Kidney glomerular epithelial cell (primary cell): ENCODE results near the gene GPRC5A.
"Not testable (repeated sequence)": the region's sequence is repeated elsewhere in the genome, so short reads cannot be mapped to it uniquely, and the experiment has no call there.

Experiments
- DNase-seq: peaks from one replicate; lab custom pipeline; 2025; lab: John Stamatoyannopoulos, UW

The GPRC5A gene

DNA sequence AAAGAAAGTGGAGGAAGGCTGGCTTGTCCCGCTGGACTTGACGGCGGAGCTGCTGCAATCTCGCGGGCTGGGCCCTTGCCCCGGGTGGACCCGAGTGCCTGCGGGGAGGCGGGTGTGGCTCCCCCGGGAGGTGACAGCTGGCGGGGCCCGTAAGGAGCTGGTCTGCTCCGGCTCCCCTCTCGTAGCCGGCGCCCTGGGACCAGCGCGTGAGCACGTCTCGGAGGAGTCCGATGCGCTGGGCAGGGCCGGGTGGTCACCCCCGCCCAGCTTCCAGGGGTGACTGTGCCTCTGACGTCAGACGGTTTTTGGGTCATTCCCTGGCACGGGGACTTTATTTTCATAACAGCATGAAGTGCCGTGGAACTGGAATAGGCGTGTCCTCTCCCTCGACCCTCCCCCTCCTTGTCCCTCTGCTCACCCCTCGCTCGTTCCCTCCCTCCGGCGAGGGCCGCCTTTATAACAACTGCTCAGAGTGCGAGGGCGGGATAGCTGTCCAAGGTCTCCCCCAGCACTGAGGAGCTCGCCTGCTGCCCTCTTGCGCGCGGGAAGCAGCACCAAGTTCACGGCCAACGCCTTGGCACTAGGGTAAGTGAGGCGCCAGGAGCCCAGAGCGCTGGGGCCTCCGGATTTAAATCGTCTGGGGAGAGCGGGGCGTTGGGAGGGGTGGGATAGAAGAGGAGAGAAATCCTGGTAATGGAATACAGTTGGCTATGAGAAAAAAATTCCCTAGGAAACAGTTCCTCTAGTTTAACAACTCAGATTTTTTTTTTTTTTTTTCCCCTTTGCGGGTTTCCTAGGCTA lies at the start of gene GPRC5A:
TSS of gene GPRC5A (plus strand) at position 483 of the 801 bp plus-strand sequence. CDS start 16,688 bp downstream, outside the sequence.
- peak; percentile 78 for DNase-seq

DNA sequence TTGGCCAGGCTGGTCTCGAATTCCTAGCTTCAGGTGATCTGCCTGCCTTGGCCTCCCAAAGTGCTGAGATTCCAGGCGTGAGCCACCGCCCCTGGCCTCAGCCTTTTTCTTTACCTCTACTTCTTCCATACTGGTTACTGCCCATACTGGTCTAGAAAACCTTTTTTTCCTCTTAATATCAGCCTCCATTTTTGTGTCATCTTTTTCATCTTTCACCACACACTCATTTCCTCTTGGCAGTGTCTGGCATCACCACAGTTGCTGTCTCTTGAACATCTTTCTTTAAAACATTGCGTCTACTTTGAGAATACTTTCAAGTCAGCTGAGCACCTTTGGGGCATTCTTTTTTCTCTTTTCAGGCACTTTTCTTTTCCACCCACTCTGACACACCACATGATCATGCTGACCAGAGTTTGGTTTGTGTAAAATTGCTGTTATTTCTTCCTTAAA lies 45.5 kb upstream of the GPRC5A start:
- no peak for DNase-seq

- not testable (repeated sequence) for DNase-seq
Measured at GRCh38 chr12:12846780-12847179, 44.6 kb upstream of the GPRC5A start.

- no peak for DNase-seq
Measured at GRCh38 chr12:12853435-12853834, 37.9 kb upstream of the GPRC5A start.

DNA sequence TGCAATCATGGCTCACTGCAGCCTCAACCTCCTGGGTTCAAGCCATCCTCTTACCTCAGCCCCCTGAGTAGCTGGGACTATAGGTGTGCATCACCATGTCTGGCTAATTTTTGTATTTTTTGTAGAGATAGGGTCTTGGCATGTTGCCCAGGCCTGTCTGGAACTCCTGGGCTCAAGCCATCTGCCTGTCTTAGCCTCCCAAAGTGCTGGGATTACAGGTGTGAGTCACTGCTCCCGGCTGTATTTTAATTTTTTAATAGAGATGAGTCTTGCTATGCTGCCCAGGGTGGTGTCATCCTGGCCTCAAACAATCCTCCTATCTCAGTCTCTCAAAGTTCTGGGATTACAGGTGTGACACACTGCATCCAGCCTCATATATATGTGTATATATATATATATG lies 31.7 kb upstream of the GPRC5A start:
- no peak for DNase-seq

DNA sequence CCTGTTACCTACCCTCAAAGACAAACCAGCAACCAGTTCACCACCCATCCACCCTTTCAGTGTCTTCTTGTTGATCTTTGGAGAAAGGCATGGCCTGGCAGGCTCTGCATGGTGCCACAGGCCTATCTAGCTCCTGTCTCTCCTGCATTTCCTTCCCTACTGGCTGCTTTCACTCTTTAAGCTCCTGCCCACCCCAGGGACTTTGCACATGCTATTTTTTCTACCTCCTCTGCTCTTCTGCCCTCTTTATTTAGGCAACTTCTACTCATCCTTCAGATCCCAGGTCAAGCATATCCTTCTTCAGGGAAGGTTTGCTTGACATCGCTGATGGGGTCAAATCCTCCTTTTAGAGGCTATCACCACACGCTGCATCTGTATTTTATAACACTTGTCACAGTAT lies 27.1 kb upstream of the GPRC5A start:
- DNase-seq, result no peak

GRCh38 chr12:12868477-12869235 lies 22.7 kb upstream of the GPRC5A start:
- DNase-seq, result no peak

- peak; percentile 76 for DNase-seq
Measured at GRCh38 chr12:12870465-12870864, 20.9 kb upstream of the GPRC5A start.

- DNase-seq, result no peak
Measured at GRCh38 chr12:12871587-12872138, 19.7 kb upstream of the GPRC5A start.

- DNase-seq, result peak; percentile 80
Measured at GRCh38 chr12:12872139-12872933, 19.0 kb upstream of the GPRC5A start.

GRCh38 chr12:12872934-12873275 lies 18.5 kb upstream of the GPRC5A start:
- DNase-seq, result no peak

GRCh38 chr12:12874029-12874428 lies 17.3 kb upstream of the GPRC5A start:
- DNase-seq, result no peak

DNA sequence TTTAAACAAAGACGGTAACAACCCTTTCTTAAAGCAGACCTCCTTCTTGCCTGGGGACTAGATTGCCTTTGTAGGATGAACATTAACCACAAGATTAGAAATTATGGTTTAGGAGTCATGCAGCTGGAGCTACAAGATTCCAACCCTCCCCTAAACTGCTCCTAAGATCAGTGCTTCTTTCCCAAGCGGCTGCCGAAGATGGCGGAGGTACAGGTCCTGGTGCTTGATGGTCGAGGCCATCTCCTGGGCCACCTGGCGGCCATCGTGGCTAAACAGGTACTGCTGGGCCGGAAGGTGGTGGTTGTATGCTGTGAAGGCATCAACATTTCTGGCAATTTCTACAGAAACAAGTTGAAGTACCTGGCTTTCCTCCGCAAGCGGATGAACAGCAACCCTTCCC lies 16.1 kb upstream of the GPRC5A start:
- DNase-seq, result not testable (repeated sequence)

DNA sequence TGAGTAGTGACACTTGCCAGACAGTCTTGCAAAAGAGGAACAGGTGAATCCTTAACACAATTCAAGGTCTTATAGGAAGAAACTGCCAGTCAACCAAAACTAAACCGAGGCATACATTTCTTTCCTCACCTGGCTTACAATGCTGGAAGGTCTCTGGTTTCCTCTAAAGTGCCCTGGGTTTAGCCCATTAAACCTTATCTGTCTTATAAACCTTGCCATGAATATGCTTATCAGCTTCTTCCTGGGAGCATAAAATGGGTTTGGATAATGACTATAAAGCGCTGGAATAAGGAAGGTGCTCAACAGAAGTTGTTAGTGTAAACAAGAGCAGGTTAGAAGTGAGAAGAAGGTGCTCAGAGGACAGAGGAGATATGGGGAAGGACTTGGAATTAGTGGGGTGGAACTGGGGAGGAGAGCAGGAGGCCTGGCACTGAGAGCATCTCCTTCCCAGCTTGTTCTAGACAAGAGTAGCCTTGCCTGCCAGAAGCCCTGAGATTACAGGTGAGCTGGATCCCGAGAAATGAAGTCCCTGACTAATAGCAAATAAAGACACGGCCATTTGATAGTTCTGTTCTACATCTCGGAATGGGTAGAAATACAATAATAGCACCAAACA lies 14.1 kb upstream of the GPRC5A start:
- no peak for DNase-seq

DNA sequence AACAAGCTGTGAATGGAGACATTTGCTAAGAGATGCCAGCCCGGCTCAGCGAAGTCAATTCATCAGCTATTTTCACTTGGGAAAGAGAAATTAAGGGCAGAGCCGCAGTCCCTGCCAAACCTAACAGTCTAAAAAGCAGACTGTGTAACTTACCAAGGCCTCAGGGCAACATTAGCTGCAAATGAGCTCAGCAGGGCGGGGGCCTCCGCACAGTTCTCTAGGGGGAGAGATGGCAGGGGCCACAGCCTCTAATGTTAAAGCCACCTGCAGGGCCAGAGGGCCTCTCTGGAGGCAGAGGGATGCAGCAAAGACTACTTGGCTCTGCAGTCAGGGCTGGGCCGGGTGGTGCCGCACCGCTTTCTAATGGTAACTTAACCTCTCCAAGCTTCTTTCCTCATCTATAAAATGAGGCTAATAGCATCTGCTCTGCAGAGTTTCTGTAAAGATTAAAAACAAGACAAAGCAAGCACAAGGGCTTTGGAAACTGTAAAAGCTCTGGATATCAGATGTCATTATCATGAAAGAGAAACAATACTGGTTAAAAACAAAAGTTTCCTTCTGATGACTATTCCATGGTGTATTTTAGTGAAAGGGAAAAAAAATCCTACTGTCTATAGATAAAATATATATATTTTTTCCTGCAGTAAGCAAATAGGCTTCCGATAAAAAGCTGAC lies 13.4 kb upstream of the GPRC5A start:
- DNase-seq, result no peak

GRCh38 chr12:12880537-12880936 lies 10.8 kb upstream of the GPRC5A start:
- no peak for DNase-seq

DNA sequence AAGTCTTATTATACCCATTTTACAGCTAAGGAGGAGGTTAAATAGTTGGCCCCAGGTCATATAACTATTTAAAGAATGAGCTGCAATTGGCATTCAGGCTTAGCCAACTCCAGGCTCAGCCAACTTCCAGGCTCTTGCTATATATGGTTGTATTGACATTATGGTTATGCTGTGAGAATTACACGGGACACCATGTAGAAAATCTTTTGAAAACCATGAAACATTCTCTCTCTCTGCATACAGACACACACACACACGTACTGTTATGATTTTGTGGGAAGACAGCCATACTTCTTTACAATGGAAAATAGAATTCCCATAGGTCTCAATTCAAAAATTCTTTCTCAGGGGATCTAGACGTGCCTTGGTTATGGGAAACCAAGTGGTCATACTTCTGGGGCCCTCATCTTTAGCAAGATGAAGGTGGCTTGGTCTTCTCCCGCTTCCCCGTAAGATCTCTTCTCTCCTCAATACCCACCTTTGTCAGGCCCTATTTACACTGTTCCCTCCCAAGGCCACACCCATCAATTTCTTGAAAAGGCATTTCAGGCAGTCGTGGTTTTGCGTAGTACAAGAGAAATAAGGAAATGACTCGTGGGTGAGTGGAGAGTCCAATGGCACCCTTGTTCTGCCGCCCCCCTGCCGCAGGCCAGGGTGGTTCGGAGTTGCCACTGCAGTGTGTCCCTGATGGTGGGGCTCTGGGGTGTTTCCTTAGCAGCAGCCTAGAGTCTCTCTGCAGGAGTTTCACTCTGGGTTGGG lies 10.0 kb upstream of the GPRC5A start:
- DNase-seq, result no peak

GRCh38 chr12:12882288-12882687 lies 9.1 kb upstream of the GPRC5A start:
- no peak for DNase-seq

DNA sequence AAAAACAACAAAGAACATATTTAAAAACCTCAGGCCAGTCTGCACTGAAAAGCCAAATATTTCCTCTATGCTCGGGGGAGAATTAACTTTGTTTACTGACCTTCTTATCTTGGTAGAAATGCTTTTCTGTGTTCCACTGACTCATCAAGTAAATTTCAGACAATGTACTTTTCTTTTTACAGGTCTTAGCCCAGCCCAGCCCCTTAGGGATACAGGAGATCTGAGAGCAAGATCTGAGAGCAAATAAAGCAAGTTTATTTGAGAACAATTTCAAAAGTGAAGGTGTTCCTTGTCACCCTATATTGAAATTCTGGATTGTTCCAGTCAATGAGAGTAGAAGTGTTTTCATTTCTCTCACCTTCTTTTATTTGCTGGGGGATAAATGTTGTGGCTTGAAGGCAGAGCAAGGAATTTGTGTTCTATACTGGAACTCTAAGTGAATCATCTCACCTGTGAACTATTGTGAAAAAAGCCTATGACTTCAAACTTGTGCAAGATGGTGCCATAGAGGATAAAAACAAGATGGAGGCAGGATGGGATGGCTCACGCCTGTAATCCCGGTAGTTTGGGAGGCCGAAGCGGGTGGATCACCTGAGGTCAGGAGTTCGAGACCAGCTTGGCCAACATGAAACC lies 7.9 kb upstream of the GPRC5A start:
- peak; percentile 62 for DNase-seq
